ENCODE results near the gene ABCB9. TPM values are rescaled to one million over a fixed set of nuclear protein-coding genes. Genes with fewer than 3 reads are reported as not detected.

The ABCB9 gene
- total RNA-seq, 1 experiment from 2014 or later: 15.8 TPM

GRCh38 chr12:122994781-122995502 is 28.7 kb upstream of the ABCB9 start:
- DNase-seq (ENCODE audit: low spot score): no peak

- DNase-seq (ENCODE audit: low spot score): no peak
Observed at GRCh38 chr12:122994140-122994675, 27.9 kb upstream of the ABCB9 start.

GRCh38 chr12:122992386-122992785 is 26.1 kb upstream of the ABCB9 start:
- DNase-seq (ENCODE audit: low spot score): no peak

GRCh38 chr12:122991623-122992275 is 25.5 kb upstream of the ABCB9 start:
- DNase-seq (ENCODE audit: low spot score): no peak

GRCh38 chr12:122990961-122991622 is 24.8 kb upstream of the ABCB9 start:
- no peak for DNase-seq (ENCODE audit: low spot score)

GRCh38 chr12:122990561-122990960 is 24.3 kb upstream of the ABCB9 start:
- no peak for DNase-seq (ENCODE audit: low spot score)

GRCh38 chr12:122989874-122990419 is 23.7 kb upstream of the ABCB9 start:
- DNase-seq (ENCODE audit: low spot score): no peak

GRCh38 chr12:122989225-122989839 is 23.1 kb upstream of the ABCB9 start:
- no peak for DNase-seq (ENCODE audit: low spot score)

GRCh38 chr12:122988612-122989212 is 22.4 kb upstream of the ABCB9 start:
- no peak for DNase-seq (ENCODE audit: low spot score)

- DNase-seq (ENCODE audit: low spot score): no peak
Observed at GRCh38 chr12:122988036-122988435, 21.8 kb upstream of the ABCB9 start.

GRCh38 chr12:122987086-122987951 is 21.1 kb upstream of the ABCB9 start:
- no peak for DNase-seq (ENCODE audit: low spot score)

GRCh38 chr12:122986258-122986871 is 20.1 kb upstream of the ABCB9 start:
- no peak for DNase-seq (ENCODE audit: low spot score)

- DNase-seq (ENCODE audit: low spot score): no peak
Observed at GRCh38 chr12:122985338-122986257, 19.3 kb upstream of the ABCB9 start.

GRCh38 chr12:122984612-122985337 is 18.5 kb upstream of the ABCB9 start:
- DNase-seq (ENCODE audit: low spot score): no peak

GRCh38 chr12:122983789-122984515 is 17.7 kb upstream of the ABCB9 start:
- DNase-seq (ENCODE audit: low spot score): no peak

GRCh38 chr12:122982963-122983788 is 16.9 kb upstream of the ABCB9 start:
- no peak for DNase-seq (ENCODE audit: low spot score)

- no peak for DNase-seq (ENCODE audit: low spot score)
Observed at GRCh38 chr12:122982477-122982815, 16.2 kb upstream of the ABCB9 start.
